Caco-2 (cell line): ENCODE data around the gene CRYBG2. TPM values are rescaled to one million over a fixed set of nuclear protein-coding genes. Genes with fewer than 3 reads are reported as not detected.

Experiments used
- BruUV-seq: library from RNA; stranded (reverse); fragments of 400-500 nt; replicated peaks from 2 replicates; lab custom pipeline; 2021; lab: Mats Ljungman, UMichigan
- CTCF ChIA-PET: fragments of 300-600 bp; sonication (Branson Sonifier 250); formaldehyde crosslinking; loops from one replicate; lab custom pipeline; 2022; ENCODE audit warnings: antibody characterized with exemption; lab: Charles Lee
- POLR2A ChIA-PET: fragments of 300-600 bp; sonication (Branson Sonifier 250); formaldehyde crosslinking; loops from one replicate; lab custom pipeline; 2022; ENCODE audit warnings: antibody characterized with exemption; lab: Charles Lee
- DNase-seq, 2 experiments: peaks; one replicate each; pipeline versions ENCODE4 v3.0.0 to v3.0.0-alpha.2; 2020 to 2022
- H3K27me3 ChIP-seq: replicated peaks from 2 replicates; pipeline ENCODE4 v1.6.0; 2011; ENCODE audit warnings: low read length; ENCODE audit not compliant: control insufficient read depth, insufficient read depth
- H3K36me3 ChIP-seq: 2 replicates; pipeline ENCODE4 v1.5.1; 2011; ENCODE audit warnings: low read length; ENCODE audit not compliant: control insufficient read depth, insufficient read depth
- H3K4me1 ChIP-seq: fragments of 250-450 bp; sonication (Bioruptor Pico); 2 replicates; pipeline ENCODE4 v1.5.1; 2020; ENCODE audit warnings: mild to moderate bottlenecking
- H3K4me3 ChIP-seq: 2 replicates; pipeline ENCODE4 v1.5.1; 2011; ENCODE audit warnings: low read depth, mild to moderate bottlenecking, control low read depth, low read length
- H3K9me3 ChIP-seq: fragments of 250-450 bp; sonication (Bioruptor Pico); 2 replicates; pipeline ENCODE4 v1.5.1; 2020; ENCODE audit warnings: mild to moderate bottlenecking, moderate library complexity
- H3K27ac Mint-ChIP-seq: one replicate; pipeline ENCODE4 v1.8.0; 2022; ENCODE audit warnings: mixed read lengths; ENCODE audit not compliant: unreplicated experiment
- H3K27me3 Mint-ChIP-seq: one replicate; pipeline ENCODE4 v1.8.0; 2022; ENCODE audit warnings: mixed read lengths; ENCODE audit not compliant: insufficient read depth, unreplicated experiment
- H3K36me3 Mint-ChIP-seq: one replicate; pipeline ENCODE4 v1.8.0; 2022; ENCODE audit warnings: mild to moderate bottlenecking, mixed read lengths; ENCODE audit not compliant: insufficient read depth, unreplicated experiment
- H3K4me1 Mint-ChIP-seq: one replicate; pipeline ENCODE4 v1.8.0; 2022; ENCODE audit warnings: low read depth, mixed read lengths; ENCODE audit not compliant: unreplicated experiment
- H3K4me3 Mint-ChIP-seq: one replicate; pipeline ENCODE4 v1.8.0; 2022; ENCODE audit warnings: mild to moderate bottlenecking, moderate library complexity, mixed read lengths; ENCODE audit not compliant: unreplicated experiment
- H3K9me3 Mint-ChIP-seq: one replicate; pipeline ENCODE4 v1.8.0; 2022; ENCODE audit warnings: mixed read lengths; ENCODE audit not compliant: unreplicated experiment
- intact Hi-C: fragments of 100-400 bp; cut with micrococcal nuclease; formaldehyde crosslinking; loops from one replicate; pipeline ENCODE4 v1.10.0; 2022; ENCODE audit not compliant: unreplicated experiment
- total RNA-seq: library from RNA; stranded (reverse); gene quantifications from 2 replicates; pipeline ENCODE4 v1.2.3, GENCODE V29; 2022
- TF ChIP-seq, protein P1 (sequence below), 2 experiments: fragments of 200-600 bp in 1 of 2; IDR thresholded peaks; 1 replicate in 1 of 2; 2 replicates in 1 of 2; pipeline versions ENCODE4 v1.5.1 to v1.8.0; 2011 to 2022; ENCODE audit warnings: antibody characterized with exemption in 1 of 2, control low read depth in 1 of 2, inconsistent platforms in 1 of 2, low read depth in 1 of 2, low read length in 1 of 2, mild to moderate bottlenecking in 1 of 2, moderate library complexity in 1 of 2; ENCODE audit not compliant: insufficient read depth in 1 of 2, severe bottlenecking in 1 of 2, unreplicated experiment in 1 of 2

Gene CRYBG2
- total RNA-seq, 1 experiment from 2014 or later = 66.1 TPM

DNA sequence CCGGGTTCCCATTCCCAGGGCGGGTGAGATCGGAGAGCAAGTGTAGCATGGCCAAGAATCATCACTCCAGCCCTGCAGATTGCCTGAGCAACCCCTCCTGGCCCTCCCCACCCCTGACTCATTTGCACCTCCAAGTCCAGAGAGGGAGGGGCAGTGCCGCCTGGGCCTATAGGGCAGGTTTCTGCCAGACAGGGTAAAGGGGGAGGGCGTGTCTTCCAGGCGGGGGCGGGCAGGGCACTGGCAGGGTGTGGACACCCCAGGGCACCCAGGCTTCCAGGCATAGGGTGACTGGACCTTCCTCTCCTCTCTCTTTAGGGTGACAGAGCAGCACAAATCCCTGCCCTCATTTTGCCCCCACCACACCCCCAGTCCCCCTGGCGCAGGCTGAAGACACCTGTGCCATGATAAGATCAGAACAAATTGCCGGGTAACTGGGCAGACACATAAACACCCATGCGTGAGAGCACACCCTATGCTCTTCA lies 3.2 kb upstream of the CRYBG2 start:
- ChIA-PET CTCF (no interaction called here), POLR2A (no interaction called here)
- Histone ChIP-seq H3K27me3 (no peaks in the 10 kb centered on the region), H3K4me1 (peaks cover 67% of the 10 kb centered on the region), H3K4me3 (no peak overlapping the region), H3K9me3 (no peaks in the 10 kb centered on the region), H3K36me3 (no peaks in the 10 kb centered on the region)
- Mint-ChIP-seq H3K36me3 (peaks cover 17% of the 10 kb centered on the region), H3K27me3 (no peaks in the 10 kb centered on the region), H3K27ac (peak overlapping the region; percentile 50), H3K4me3 (no peak overlapping the region), H3K9me3 (no peaks in the 10 kb centered on the region), H3K4me1 (peaks cover 41% of the 10 kb centered on the region)
- intact Hi-C loops = no loop called here
- TF ChIP-seq, protein P1, sequence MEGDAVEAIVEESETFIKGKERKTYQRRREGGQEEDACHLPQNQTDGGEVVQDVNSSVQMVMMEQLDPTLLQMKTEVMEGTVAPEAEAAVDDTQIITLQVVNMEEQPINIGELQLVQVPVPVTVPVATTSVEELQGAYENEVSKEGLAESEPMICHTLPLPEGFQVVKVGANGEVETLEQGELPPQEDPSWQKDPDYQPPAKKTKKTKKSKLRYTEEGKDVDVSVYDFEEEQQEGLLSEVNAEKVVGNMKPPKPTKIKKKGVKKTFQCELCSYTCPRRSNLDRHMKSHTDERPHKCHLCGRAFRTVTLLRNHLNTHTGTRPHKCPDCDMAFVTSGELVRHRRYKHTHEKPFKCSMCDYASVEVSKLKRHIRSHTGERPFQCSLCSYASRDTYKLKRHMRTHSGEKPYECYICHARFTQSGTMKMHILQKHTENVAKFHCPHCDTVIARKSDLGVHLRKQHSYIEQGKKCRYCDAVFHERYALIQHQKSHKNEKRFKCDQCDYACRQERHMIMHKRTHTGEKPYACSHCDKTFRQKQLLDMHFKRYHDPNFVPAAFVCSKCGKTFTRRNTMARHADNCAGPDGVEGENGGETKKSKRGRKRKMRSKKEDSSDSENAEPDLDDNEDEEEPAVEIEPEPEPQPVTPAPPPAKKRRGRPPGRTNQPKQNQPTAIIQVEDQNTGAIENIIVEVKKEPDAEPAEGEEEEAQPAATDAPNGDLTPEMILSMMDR (IDR thresholded peaks at IDR 0.05; ENCODE audit: insufficient read depth in 1 of 2, low read depth in 1 of 2, low read length in 1 of 2, severe bottlenecking in 1 of 2, unreplicated experiment in 1 of 2) = no peak
- no peak for DNase-seq
- BruUV-seq = no TSS peak

DNA sequence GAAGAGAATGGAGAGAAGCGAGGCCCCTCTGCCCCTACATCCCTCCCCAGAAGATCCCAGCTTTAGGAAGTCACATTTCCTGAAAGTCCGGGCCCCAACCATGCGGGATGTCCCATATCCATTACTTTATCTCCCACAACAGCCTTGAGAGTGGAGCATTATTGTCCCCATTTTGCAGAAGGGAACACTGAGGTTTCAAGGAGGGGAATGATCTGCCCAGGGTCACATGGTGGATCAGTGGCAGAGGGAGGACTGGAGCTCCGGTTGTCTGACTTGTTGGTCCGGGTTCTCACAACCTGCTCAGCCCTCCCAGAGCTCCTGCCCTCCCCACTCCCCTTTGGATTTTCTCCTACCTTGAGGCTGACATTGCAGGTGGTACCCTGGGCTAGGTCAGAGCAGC lies 2.2 kb upstream of the CRYBG2 start:
- BruUV-seq = no TSS peak
- Histone ChIP-seq H3K4me1 (peaks cover 76% of the 10 kb centered on the region), H3K4me3 (no peak overlapping the region), H3K9me3 (no peaks in the 10 kb centered on the region), H3K36me3 (no peaks in the 10 kb centered on the region), H3K27me3 (no peaks in the 10 kb centered on the region)
- H3K27ac Mint-ChIP-seq = peak overlapping the region; percentile 50
- TF ChIP-seq, protein P1 (IDR thresholded peaks at IDR 0.05; ENCODE audit: insufficient read depth in 1 of 2, low read depth in 1 of 2, low read length in 1 of 2, severe bottlenecking in 1 of 2, unreplicated experiment in 1 of 2) = no peak
- CTCF ChIA-PET = no interaction called here
- H3K9me3 Mint-ChIP-seq = no peaks in the 10 kb centered on the region
- peaks cover 22% of the 10 kb centered on the region for H3K36me3 Mint-ChIP-seq
- POLR2A ChIA-PET = no interaction called here
- no peak overlapping the region for H3K4me3 Mint-ChIP-seq
- peaks cover 49% of the 10 kb centered on the region for H3K4me1 Mint-ChIP-seq
- intact Hi-C loops = no loop called here
- H3K27me3 Mint-ChIP-seq = no peaks in the 10 kb centered on the region
- no peak for DNase-seq

DNA sequence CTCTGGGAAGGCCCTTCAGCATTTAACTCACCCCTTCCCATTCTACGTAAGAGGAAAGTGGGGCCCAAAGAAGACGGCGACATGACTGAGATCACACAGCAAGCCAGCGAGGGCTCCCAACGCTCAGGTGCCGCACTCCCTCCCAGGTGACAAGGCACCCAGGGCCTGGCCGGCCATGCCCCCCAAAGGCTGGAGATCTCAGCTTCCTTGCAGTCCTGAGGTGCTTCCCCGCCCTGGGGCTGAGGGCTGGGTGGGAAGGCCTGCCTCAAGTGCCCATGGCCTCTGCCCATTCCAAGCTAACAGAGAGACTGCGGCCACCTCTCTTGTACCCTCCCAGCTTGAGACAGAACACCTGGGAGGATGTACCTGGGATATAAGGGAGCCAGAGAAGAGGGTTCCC lies 1.0 kb upstream of the CRYBG2 start:
- Histone ChIP-seq H3K4me1 (peaks cover 78% of the 10 kb centered on the region), H3K4me3 (no peak overlapping the region), H3K36me3 (no peaks in the 10 kb centered on the region), H3K27me3 (no peaks in the 10 kb centered on the region), H3K9me3 (no peaks in the 10 kb centered on the region)
- Mint-ChIP-seq H3K27ac (peak overlapping the region; percentile 100), H3K27me3 (no peaks in the 10 kb centered on the region), H3K4me1 (peaks cover 46% of the 10 kb centered on the region), H3K9me3 (no peaks in the 10 kb centered on the region), H3K36me3 (peaks cover 31% of the 10 kb centered on the region), H3K4me3 (no peak overlapping the region)
- intact Hi-C loops = loop anchor here (5.0 kb wide), 2 partner anchors 77 to 117 kb away; partner anchors contain the start of genes DHDDS and HMGN2
- no peak for DNase-seq
- POLR2A ChIA-PET = no interaction called here
- CTCF ChIA-PET = interaction anchor here (1.0 to 2.2 kb wide), 3 partner anchors 62 to 121 kb away, joined by 5 to 8 read pairs (median 6); partner anchors contain the start of genes CEP85 and SH3BGRL3
- TF ChIP-seq, protein P1 (IDR thresholded peaks at IDR 0.05; ENCODE audit: insufficient read depth in 1 of 2, low read depth in 1 of 2, low read length in 1 of 2, severe bottlenecking in 1 of 2, unreplicated experiment in 1 of 2) = no peak
- BruUV-seq = no TSS peak
